ENCODE results near the gene AMN1.
"Not testable (repeated sequence)": the region's sequence is repeated elsewhere in the genome, so short reads cannot be mapped to it uniquely, and the experiment has no call there.

DNA sequence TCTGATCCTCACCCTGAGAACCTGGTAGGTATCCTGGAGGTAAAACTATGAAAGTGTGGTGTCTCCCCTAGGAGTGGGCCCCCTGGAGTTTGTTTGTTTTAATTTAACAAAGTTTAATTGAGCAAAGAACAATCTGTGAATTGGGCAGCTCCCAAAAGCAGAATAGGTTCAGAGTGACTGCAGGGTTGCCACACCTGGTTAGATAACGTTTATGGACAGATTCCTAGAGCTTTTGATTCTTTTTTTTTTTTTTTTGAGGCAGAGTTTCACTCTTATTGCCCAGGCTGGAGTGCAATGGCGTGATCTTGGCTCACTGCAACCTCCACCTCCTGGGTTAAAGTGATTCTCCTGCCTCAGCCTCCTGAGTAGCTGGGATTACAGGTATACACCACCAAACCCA is 59.2 kb downstream of the AMN1 start:
- TF ChIP-seq CTCF (IDR thresholded peaks at IDR 0.05); ZFX (IDR thresholded peaks at IDR 0.05; ENCODE audit: borderline replicate concordance): not testable (repeated sequence)
